OCI-LY3 (cell line): ENCODE results near the gene TTLL11.

Experiments
- EZH2phosphoT487 ChIP-seq: fragments of 200-600 bp; shearing (Covaris generic); IDR thresholded peaks from 2 replicates; pipeline ENCODE4 v1.6.1; 2018; ENCODE audit warnings: antibody characterized with exemption, mixed run types, low read depth
- TF ChIP-seq, protein P1 (sequence below): fragments of 200-600, 300-600 bp; sonication (generic); IDR thresholded peaks from 2 replicates; pipeline ENCODE4 v1.5.1; 2014; ENCODE audit warnings: antibody characterized with exemption, low read length, low read depth

DNA sequence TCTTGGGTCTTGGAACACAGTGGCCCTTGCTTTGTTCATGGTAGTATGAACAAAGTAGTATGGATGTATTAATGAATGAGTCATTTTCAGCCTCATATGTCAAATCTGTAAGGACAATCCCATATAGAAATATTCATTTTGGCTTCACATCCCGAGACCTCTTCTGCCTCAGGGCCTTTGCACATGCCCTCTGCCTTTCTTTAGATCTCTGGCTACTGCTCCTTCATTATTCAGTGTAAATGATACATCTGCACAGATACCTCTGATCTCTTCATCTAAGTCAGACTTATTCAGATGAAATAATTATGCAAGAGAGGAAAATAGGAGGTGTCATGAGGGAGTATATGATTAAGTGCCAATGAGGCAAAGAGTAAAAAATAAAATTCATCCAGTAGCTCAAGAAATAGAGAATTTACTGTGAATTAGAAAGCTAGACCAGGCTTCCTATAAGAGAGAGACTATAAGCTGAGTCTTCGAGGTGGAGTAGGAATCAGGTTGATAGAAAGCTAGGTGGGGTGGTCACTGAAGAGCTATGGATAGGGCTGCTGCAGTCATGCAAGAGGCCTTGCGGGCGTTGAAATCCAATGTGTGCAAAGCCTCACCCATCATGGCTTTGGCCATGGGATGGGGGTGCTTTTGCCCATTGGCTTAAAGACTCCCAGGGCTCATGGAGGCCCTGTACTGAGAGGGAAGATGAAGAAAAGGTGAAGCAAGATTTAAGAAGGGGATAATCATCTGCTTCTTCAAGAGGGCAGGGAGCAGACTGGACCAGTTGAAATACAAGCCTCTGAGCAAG is 3.7 kb upstream of the TTLL11 start:
- TF ChIP-seq, protein P1, sequence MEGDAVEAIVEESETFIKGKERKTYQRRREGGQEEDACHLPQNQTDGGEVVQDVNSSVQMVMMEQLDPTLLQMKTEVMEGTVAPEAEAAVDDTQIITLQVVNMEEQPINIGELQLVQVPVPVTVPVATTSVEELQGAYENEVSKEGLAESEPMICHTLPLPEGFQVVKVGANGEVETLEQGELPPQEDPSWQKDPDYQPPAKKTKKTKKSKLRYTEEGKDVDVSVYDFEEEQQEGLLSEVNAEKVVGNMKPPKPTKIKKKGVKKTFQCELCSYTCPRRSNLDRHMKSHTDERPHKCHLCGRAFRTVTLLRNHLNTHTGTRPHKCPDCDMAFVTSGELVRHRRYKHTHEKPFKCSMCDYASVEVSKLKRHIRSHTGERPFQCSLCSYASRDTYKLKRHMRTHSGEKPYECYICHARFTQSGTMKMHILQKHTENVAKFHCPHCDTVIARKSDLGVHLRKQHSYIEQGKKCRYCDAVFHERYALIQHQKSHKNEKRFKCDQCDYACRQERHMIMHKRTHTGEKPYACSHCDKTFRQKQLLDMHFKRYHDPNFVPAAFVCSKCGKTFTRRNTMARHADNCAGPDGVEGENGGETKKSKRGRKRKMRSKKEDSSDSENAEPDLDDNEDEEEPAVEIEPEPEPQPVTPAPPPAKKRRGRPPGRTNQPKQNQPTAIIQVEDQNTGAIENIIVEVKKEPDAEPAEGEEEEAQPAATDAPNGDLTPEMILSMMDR: no peak
- TF ChIP-seq EZH2phosphoT487: no peak
